ENCODE measurements around the gene CREG1.

- TF ChIP-seq ZBTB7A (IDR thresholded peaks at IDR 0.05; ENCODE audit: low read depth) (no peak), TAF1 (IDR thresholded peaks at IDR 0.05; ENCODE audit: low read depth) (no peak), RAD21 (IDR thresholded peaks at IDR 0.05; ENCODE audit: low read depth) (no peak), TCF12 (IDR thresholded peaks at IDR 0.05; ENCODE audit: low read depth) (no peak), MAX (IDR thresholded peaks at IDR 0.05) (no peak), EGR1 (IDR thresholded peaks at IDR 0.05) (no peak), CEBPB (IDR thresholded peaks at IDR 0.05) (no peak), NFIC (IDR thresholded peaks at IDR 0.05) (no peak), CREB1 (IDR thresholded peaks at IDR 0.05; ENCODE audit: low read depth) (no peak), FOXM1 (IDR thresholded peaks at IDR 0.05; ENCODE audit: borderline replicate concordance, low read depth) (no peak)
- TF ChIP-seq, protein P1, sequence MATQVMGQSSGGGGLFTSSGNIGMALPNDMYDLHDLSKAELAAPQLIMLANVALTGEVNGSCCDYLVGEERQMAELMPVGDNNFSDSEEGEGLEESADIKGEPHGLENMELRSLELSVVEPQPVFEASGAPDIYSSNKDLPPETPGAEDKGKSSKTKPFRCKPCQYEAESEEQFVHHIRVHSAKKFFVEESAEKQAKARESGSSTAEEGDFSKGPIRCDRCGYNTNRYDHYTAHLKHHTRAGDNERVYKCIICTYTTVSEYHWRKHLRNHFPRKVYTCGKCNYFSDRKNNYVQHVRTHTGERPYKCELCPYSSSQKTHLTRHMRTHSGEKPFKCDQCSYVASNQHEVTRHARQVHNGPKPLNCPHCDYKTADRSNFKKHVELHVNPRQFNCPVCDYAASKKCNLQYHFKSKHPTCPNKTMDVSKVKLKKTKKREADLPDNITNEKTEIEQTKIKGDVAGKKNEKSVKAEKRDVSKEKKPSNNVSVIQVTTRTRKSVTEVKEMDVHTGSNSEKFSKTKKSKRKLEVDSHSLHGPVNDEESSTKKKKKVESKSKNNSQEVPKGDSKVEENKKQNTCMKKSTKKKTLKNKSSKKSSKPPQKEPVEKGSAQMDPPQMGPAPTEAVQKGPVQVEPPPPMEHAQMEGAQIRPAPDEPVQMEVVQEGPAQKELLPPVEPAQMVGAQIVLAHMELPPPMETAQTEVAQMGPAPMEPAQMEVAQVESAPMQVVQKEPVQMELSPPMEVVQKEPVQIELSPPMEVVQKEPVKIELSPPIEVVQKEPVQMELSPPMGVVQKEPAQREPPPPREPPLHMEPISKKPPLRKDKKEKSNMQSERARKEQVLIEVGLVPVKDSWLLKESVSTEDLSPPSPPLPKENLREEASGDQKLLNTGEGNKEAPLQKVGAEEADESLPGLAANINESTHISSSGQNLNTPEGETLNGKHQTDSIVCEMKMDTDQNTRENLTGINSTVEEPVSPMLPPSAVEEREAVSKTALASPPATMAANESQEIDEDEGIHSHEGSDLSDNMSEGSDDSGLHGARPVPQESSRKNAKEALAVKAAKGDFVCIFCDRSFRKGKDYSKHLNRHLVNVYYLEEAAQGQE (IDR thresholded peaks at IDR 0.05; ENCODE audit: low read depth), result no peak
Measured at GRCh38 chr1:167593860-167594259, 40.3 kb upstream of the CREG1 start.
